ENCODE data around the gene NPVF.

NPVF gene, protein sequence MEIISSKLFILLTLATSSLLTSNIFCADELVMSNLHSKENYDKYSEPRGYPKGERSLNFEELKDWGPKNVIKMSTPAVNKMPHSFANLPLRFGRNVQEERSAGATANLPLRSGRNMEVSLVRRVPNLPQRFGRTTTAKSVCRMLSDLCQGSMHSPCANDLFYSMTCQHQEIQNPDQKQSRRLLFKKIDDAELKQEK

GRCh38 chr7:25228386-25228785 lies at the start of gene NPVF:
TSS of gene NPVF (minus strand) at chr7:25228486. CDS start at chr7:25228439, 47 bp downstream.
- no peak for DNase-seq

DNA sequence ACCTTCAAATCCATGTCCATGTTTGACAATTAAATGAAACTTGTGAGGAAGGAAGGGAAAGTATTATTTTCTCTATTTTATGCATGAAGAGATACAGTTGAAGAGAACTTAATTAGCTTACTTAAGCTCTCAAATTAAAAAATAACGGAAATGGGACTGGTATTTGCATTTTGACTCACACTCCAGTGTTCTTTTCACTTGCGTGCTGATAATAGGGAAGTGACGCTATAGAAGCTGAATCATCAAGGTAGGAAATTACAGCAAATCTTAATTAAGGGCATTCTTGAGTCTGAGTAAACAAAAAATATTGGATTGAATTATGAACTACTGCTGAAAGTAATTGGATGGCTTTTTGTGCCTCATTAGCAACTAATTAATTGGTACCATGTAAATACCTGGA lies 44.0 kb upstream of the NPVF start:
- no peak for DNase-seq

DNA sequence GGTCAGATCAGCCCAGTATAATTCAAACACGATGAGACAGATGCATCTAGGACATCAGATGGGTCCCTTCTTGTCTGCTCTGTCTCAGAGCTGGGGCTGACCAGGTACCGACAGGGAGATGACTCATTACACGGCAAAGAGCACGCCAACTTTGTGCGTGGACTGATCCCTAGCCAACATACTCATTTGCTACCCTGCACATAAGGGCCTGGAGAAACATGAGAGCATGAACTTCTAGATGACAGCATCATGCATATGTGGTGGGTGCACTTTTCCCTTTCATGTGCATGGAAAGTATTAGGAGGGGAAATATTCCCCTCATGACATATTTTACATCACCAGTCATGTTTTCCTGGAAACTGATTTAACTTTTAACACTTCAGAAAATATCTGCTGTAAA lies 35.1 kb upstream of the NPVF start:
- DNase-seq: no peak

DNA sequence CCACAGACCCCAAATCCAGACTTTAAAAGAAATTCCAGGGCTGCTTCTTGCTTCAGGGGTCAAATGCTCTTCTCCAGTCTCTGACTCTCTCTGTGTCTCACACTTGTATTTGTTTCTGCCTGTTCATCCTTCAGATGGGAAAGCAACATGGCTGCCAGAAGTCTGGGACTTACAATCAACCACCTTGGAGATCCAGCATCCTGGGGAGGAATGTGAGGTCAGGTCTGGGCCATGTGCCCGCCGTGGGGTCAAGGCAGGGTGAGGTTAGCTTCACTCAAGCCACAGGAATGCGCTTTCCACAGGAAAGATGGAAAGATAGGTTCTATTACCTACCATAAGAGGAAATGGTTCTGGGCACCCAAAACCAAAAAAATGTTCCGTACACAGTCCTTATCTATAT lies 34.3 kb upstream of the NPVF start:
- DNase-seq: no peak

GRCh38 chr7:25261545-25262140 lies 33.4 kb upstream of the NPVF start:
- no peak for DNase-seq

GRCh38 chr7:25260862-25261494 lies 32.7 kb upstream of the NPVF start:
- no peak for DNase-seq

GRCh38 chr7:25259487-25260243 lies 31.4 kb upstream of the NPVF start:
- peak; percentile 57 to 79 for DNase-seq

DNA sequence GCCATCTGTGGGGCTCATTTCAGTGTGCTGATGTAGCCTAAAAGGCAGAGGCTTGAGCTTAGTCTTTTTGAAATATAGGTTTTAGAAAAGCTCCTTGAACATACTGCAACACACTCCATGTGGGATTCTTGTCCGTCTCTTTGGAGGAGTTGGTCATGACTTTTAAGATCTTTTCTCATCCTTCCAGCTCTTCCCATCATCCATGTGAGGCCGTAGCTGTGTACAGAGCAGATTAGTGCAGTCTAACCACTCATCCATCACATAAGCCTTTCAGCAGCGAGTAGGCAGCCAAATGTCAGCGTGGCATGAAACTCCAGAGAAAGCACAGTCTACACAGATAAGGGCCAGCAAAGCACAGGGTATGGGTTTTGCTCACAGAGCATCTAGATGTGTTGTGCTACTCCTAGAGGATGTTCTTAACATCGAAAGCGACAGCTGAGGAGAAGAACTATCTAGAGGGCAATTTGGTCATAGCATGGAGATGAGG lies 28.1 kb upstream of the NPVF start:
- DNase-seq: no peak

DNA sequence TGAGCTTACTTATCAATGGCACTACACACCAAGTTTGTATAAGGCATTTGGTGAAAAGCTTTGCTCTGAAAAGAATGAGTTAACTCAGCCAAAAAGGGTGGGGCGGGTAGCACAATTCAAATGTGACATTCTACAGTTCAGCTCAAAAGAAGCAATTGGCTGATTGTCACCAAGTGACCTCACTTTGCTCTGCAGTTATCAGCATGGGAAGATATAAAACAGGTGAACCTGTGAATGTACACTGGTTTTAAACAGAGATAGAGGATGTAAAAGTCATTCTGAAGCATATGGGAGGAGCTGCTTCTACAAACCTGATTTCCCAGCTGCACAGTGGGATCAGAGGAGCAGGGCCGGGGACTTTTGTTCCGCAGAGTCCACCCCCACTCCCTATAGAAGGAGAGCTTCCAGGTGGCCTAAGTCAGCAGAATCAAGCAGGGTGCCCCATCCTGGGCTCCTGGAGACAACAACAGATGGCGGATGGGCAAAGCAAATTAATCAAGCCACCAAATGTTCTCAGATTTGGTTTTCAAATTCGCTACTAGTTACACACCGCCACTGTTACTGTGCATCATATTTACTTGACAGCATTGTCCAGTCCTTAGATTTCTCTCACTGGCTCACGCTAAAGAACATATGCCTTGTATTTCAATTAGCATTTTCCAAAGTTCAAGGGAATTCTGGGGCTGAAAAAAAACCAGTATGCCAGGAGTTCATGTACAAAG lies 27.5 kb upstream of the NPVF start:
- no peak for DNase-seq

DNA sequence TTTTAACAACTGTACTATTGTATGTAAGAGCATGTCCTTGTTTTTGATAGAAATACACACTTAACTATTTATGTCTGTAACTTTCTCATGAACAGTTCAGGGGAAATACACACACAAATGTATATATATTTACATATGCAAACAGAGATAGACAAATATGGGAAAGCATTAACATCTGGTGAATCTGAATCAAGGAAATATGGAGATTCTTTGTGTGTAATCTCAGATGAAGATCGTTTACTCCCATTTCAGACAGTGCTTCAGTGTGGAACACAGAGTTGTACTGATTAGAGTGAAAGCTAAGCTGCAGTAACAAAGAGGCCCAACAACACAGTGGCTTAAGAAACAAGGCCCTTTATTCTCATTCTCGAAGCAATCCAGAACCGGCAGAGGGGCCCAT lies 26.3 kb upstream of the NPVF start:
- no peak for DNase-seq

DNA sequence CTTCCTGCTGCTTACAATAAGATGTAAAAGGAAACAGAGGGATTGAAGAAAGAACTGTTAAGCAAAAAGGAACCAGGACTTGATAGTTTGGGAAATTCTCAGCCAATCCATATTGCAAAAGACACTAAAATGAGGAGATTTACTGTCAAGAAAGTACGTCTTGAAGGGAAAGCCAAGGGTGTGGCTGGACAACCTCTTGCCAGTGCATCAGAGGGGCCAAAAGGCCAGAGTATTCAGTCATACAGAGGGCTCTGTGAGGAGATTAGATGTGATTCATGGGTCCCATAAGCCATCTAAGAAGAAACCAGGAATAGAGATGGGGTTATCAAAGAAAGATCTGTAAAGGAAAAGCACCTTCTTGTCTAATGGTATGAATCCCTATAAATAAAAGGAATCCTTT lies 25.4 kb upstream of the NPVF start:
- DNase-seq: no peak

- no peak for DNase-seq
Observed at GRCh38 chr7:25250386-25250785, 22.1 kb upstream of the NPVF start.

GRCh38 chr7:25249772-25250171 lies 21.5 kb upstream of the NPVF start:
- DNase-seq: no peak

DNA sequence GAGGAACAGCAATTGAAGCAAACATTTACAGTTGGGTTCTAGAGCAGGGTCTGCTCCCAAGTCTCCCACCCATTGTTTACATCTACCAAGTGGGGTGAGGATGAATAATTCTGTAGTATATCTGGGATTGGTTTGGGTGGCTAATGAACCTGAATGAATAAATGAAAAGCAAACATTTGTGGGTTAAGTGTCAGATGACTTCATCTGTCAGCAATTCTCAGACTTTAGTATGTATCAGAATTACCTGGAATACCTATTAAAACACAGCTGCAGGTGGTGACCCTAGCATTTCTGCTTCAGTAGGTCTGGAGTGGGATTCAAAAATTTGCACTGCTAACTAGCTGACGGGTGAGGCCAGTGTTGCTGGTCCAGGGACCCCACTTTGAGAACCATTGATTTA lies 18.0 kb upstream of the NPVF start:
- DNase-seq: no peak

- no peak for DNase-seq
Observed at GRCh38 chr7:25244254-25245033, 16.2 kb upstream of the NPVF start.

GRCh38 chr7:25242678-25243077 lies 14.4 kb upstream of the NPVF start:
- no peak for DNase-seq

DNA sequence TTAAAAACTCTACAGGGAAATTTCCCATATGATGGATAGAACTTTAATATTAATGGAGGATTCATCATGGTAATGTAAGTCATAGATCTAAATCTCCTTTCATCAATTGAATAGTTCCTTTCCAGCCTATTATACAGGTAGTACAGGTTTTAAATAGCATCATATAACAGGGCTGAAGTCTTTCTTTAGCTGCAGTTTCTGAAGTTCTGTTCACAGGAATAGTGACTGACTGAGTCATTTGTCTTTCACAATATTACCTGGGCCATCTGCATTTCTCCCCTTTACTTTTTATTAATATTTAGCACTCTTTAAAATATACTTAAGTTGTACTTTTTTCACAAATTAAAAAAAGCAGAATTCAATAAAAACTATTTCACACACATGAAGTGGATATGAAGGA lies 12.6 kb upstream of the NPVF start:
- no peak for DNase-seq

- DNase-seq: no peak
Observed at GRCh38 chr7:25240340-25240739, 12.1 kb upstream of the NPVF start.

GRCh38 chr7:25239888-25240287 lies 11.6 kb upstream of the NPVF start:
- DNase-seq: no peak

- no peak for DNase-seq
Observed at GRCh38 chr7:25238066-25238725, 9.9 kb upstream of the NPVF start.

- DNase-seq: no peak
Observed at GRCh38 chr7:25235471-25235870, 7.2 kb upstream of the NPVF start.

- DNase-seq: no peak
Observed at GRCh38 chr7:25234336-25234735, 6.0 kb upstream of the NPVF start.

Measured in hippocampal formation (tissue), 2 donors.